NCI-H1436 treated with DMSO at 0.1 percent for 48 hours (cell line): ENCODE data around the gene C1orf50.
"Not testable (repeated sequence)": the region's sequence is repeated elsewhere in the genome, so short reads cannot be mapped to it uniquely, and the experiment has no call there.

Experiments
- DNase-seq: peaks from one replicate; lab custom pipeline; 2025; lab: John Stamatoyannopoulos, UW

Gene C1orf50

GRCh38 chr1:42739753-42740700 is 27.0 kb upstream of the C1orf50 start, which contains the start of gene CLDN19:
CLDN19 (minus strand) TSS chr1:42740236; CDS start chr1:42740063, 173 bp downstream.
- DNase-seq = no peak

- DNase-seq = no peak
Observed at GRCh38 chr1:42740851-42741580, 26.0 kb upstream of the C1orf50 start.

- no peak for DNase-seq
Observed at GRCh38 chr1:42741706-42742105, 25.3 kb upstream of the C1orf50 start.

- no peak for DNase-seq
Observed at GRCh38 chr1:42742141-42742540, 24.9 kb upstream of the C1orf50 start.

GRCh38 chr1:42742617-42743316 is 24.3 kb upstream of the C1orf50 start:
- DNase-seq = no peak

GRCh38 chr1:42743317-42744147 is 23.5 kb upstream of the C1orf50 start:
- DNase-seq = no peak

GRCh38 chr1:42744148-42744413 is 23.0 kb upstream of the C1orf50 start:
- DNase-seq = no peak

GRCh38 chr1:42745851-42746250 is 21.2 kb upstream of the C1orf50 start:
- no peak for DNase-seq

GRCh38 chr1:42746436-42747105 is 20.5 kb upstream of the C1orf50 start:
- no peak for DNase-seq

- DNase-seq = no peak
Observed at GRCh38 chr1:42747125-42747524, 19.9 kb upstream of the C1orf50 start.

GRCh38 chr1:42748021-42748420 is 19.0 kb upstream of the C1orf50 start:
- DNase-seq = no peak

GRCh38 chr1:42748461-42749410 is 18.3 kb upstream of the C1orf50 start:
- no peak for DNase-seq

GRCh38 chr1:42750041-42750440 is 17.0 kb upstream of the C1orf50 start:
- DNase-seq = no peak

- DNase-seq = not testable (repeated sequence)
Observed at GRCh38 chr1:42751511-42752070, 15.5 kb upstream of the C1orf50 start.

GRCh38 chr1:42752284-42752683 is 14.8 kb upstream of the C1orf50 start:
- no peak for DNase-seq

GRCh38 chr1:42753070-42753469 is 14.0 kb upstream of the C1orf50 start:
- no peak for DNase-seq

- no peak for DNase-seq
Observed at GRCh38 chr1:42756956-42757891, 9.8 kb upstream of the C1orf50 start.

- no peak for DNase-seq
Observed at GRCh38 chr1:42757892-42758275, 9.2 kb upstream of the C1orf50 start.

- no peak for DNase-seq
Observed at GRCh38 chr1:42758641-42759040, 8.4 kb upstream of the C1orf50 start.
